NCI-H2107 treated with DMSO at 0.1 percent for 48 hours (cell line): ENCODE data around the gene SMAD3.

Source experiments
- DNase-seq: peaks from one replicate; lab custom pipeline; 2025; ENCODE audit not compliant: unreplicated experiment; lab: John Stamatoyannopoulos, UW

Gene SMAD3

DNA sequence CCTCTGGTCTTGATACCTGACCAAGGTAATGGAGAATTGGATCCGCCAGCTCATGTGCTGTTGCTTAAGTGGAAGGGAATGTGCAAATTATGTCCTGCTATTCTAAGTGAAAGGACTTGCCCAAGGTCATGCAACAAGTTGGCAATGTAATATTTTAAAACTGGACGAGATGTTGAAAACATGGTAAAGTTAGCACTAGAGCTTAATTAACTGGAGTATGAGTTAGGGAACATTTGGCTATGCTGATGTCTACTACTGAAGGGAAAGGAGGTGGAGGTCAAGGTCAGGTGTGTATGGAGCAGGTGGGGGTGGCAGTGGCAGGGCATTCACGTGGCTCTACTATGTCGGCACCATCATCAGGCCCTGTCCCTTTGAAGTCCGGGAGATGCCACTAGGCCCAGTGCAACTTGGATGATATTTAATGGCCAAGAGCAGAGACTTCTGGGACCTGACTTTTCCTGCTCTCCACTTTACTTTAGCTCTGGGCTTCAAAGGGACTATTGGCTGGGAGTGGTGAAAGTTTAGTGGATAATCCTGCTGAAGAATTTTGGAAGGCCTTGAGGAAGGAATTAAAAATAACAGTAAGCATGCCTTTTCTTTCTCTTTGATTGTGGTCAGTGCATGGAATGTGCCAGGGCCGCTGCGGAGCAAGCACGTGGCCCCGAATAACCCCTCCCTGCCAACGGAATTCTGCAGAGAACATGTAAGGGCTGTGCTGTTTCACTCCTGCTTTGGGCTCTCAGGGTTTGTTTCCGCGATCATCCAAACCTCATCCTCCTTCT, 14.9 kb downstream of the SMAD3 start:
- no peak for DNase-seq

DNA sequence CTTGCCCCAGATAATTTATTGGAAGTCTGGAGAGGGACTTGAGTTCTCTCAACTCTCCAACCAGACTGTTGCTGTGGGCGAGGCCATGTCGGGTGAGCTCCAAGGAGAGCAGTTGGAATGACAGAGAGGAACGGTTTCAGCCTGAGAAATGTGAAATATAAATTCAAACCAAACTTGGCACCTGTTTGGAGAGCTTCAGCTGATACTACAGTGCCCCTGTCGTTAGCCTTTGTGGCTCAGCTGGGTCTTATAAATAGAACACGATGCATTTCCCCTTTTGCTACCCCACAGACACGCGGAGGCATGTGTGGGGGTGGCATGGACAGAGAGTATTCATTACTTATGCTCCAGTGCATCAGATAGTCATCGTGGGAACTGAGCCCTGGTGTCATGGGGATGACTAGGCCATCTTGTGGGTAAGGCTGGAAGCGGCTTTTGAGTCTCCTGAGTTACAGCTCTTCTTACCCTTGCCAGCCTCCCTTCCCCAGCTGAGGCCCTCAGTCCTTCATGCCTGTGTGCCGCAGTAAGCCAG, 15.6 kb downstream of the SMAD3 start:
- DNase-seq: no peak

DNA sequence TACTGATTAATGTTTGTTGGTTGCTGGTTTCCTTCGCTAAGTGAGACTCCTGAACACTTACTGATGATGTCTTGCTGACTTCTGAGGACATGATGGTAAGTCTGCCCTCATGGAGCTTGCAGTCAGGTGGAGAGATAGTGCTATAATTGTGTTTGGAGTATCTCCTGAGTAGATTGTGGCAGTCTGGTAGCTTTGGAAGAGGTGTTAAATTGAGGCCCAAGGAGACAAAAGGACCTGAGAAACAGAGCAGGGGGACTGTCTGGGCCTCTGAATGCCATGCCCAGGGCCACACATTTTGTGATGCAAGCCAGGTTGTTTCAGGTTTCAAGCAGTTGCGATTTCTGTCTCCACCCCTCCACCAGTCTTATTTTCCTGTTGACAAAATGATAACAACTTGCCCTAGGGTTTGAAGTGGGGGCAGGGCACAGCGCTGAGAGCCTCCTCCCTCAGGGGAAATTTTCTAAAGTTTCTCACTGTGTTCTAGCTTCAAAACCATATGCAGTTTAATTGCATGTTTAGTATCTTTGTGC, 16.7 kb downstream of the SMAD3 start:
- peak; percentile 8 for DNase-seq

DNA sequence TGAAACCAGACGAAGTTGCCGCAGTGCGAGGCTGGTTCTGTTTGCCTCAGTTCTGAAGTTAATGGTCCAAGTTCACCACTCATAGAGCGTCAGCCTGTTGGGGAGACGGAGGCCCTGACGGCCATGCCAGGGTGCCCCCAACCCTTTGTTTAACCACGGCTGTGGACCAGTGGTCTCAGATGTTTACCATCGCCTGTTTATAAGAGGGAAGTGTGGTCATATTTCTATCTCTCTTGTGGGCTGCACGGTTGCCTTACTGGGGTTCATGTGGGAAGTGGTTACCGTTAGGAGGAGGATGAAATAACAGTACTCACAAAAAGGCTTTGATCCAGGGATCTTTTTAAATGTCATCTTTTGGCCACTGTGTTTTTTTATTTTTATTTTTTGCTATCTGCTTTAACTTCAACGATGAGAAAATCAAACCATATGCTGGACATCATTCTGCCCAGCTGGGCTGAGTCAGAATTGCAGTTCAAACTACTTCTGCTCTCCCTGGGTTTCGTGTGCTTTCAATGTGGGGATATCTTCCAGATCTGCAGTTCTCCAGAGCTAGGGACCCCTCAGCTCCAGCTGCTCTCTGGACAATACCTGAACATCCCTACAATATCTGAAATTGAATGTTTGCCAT, 17.8 kb downstream of the SMAD3 start:
- no peak for DNase-seq

DNA sequence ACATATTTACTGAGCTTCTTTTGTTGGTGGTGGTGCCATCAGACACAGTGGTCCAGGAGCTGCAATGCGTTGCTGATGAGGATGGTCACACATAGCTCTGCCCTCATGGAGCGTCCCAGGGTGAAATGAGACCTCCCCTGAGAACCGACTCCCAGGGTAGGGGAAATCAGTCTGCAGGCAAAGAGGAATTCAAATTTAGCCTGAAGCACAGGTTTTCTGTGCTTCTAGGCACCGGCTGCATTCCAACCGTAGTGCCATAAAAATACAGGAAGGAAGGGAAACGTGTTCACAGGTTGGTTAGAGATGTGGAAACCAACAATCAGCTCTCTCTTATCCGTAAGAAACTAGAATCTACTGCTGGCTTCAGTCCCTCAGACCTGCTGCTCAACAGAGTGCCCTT, 19.2 kb downstream of the SMAD3 start:
- no peak for DNase-seq

DNA sequence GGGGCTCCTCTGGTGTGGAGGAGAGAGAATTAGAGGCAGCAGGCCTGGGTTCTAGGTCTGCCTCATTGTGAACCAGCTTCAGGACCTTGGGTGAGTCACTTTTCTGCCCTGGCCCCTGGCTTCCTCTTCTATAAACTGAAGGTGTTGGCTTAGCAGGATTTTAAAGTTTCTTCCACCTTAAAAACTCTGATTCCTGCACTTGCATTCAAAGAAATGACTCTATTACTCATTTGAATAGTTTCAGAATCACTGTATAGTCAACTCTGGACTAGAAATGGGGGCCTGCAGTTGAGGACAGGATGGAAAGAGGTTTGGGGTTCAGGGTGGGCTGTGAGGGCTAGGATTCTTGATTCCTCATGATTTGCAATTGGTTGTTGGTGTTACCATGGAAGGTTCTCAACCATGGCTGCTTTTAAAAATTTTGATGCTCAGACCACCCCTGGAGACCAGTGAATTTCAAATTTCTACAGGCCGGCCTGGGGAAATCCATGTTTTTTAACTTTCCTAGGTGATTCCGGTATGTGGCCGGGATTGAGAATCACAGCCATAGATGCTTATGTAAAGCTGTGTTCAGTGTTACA, 19.9 kb downstream of the SMAD3 start:
- no peak for DNase-seq

DNA sequence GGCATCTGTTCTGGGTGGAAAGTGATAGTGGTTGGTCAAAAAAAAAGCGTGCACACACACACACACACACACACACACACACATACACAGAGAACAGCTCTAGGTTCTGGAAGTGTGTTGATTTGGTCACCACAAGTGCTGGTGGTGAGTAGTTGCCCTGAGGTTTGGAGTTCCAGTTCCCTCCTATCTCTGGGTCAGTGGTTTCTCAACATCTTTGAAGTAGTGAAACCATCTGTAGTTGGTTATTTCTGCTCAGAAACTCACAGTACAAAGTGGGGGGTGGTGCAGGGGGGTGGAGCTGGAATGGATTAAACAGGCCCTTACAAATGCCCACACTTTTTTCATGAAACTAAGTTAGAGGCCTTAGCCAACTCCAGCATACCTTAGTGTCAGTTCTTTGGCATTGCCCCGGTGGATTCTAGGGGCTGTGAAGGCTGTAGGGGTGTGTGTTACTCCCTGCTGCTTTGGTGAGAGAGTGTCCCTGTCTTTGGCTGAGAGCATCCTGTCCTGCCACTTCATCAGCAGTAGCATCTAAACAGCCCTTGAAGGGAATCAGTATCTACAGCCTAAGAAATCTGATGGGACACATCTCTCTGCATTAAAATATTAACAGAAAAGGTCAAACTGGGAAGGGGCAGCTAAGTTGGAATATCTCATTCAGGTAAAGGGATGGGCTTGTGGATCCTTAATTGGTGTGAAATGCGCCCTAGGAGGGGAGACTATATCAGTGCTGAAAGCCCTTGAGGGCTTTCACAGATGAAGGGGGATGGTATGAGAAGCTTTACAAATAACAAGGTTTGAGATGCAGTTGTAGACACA, 20.6 kb downstream of the SMAD3 start:
- DNase-seq: no peak

DNA sequence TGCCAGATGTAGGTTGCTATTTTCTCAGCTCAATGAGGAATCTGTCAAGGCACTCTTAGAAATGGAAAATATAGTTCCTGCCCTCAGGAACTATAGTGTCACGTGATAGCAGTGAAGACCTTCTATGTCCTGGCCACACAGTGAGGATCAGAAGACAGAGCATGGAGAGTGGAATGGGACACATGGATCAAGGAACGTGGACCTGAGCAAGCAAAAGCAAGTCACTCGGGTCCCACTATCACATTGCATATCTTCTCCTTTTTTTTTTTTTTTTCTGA, 21.2 kb downstream of the SMAD3 start:
- DNase-seq: no peak

DNA sequence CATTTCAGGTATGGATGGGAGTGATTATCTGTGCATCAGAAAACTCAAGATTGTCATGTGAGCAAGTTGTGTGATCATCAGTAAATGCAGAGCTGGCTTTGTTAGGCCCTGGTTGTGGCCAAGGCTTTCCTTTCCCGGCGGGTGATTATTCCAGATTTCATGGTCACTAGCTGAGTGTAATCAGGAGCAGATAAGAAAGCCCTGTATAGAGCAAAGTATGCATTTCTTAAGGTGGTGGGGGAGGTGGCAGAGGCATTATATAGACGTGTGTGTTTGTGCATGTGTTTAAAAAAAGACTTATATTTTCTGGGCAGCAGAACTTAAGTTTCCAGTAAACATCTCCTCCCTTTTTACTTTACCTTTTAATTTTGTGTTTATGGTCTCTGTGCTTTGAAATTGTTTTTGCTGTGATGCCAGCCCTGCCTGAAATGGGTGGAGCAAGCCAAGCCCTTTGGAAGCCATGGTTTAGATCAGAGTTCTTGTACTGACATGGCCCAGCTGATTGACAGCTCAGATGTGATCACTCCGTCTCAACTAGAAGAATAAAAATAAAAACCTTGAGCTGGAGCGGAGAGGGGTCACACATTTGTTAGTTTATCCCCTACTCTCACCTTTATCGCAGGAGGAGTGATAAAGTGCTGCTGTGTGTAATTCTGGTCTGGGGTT, 22.2 kb downstream of the SMAD3 start:
- no peak for DNase-seq

DNA sequence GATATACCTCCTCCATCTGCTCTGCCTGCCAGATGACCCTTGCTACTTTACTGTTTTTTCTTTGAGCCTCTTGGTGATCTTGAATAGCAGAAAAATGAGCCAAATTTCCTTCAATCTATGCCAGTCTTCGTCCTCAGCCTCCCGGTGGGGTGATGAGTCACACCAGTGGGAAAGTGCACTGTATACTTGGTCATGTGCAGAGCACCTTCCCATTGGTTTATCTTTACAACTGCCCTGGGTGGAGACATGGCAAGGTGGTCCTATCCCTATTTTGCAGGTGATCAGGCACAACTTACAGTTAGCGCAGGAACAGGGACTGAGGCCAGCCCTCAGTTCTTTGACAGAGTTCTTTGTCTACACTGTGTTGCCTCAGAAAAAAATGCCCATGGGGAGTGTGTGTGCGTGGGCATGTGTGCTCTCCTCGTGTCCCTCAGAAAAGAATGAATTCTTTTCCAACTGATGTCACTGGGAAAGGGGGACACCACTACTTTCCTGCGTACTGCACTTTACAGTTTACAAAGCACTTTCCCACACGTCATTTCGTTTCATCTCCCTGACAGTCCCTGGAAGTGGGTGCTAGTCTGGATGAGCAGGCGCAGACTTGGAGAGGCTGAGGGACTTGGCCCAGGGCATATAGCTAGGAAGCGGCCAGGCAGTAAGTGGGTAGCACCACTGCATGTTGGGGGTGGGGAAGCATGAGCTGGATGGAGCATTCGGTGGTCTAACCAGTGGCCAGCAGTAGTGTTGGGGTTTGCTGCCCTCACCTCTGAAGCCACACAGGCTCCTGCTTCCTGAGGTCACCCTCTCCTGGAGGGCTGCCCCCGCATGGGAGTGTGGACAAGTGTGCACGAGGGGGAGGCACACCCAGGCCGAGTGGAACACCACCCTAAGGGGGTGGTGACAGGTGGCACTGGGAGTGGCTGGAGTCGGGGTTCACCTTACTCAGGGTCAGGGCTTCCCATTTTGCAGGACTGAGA, 24.1 kb downstream of the SMAD3 start:
- no peak for DNase-seq

DNA sequence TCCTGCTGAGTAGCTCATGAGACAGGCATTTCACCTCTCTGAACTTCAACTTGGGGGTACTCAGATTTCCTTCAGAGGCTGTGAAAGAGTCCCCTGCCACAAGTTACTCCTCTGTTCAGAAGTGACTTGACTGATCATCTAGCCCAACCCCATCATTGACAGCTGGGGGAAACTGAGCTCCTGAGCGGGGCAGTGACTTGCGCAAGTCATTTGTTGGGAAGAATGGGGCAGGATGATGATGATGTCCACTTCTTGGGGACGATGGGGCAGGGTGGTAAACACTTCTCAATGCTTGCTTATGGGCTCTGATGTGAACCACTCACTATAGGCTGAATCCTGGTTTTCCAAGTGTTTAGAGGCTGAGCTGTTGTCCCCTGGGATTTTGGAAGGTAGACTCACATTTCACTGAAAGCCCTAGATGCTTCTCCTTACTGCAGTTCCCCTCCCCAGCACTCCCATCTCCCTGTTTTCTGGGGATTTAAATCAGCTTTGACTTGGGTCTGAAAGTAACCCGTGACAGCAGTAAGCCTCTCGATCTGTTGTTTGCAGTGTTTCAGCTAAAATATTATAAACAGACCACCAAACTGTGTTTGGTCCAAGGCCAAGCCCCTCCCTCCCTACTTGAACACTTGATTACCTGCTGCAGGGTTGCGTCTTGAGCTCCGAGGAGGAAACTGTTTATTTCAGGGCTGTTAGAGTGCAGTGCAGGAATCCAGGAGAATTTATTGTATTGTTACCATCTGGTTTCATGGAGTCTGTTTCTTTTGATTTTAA, 25.1 kb downstream of the SMAD3 start:
- DNase-seq: peak; percentile 10

DNA sequence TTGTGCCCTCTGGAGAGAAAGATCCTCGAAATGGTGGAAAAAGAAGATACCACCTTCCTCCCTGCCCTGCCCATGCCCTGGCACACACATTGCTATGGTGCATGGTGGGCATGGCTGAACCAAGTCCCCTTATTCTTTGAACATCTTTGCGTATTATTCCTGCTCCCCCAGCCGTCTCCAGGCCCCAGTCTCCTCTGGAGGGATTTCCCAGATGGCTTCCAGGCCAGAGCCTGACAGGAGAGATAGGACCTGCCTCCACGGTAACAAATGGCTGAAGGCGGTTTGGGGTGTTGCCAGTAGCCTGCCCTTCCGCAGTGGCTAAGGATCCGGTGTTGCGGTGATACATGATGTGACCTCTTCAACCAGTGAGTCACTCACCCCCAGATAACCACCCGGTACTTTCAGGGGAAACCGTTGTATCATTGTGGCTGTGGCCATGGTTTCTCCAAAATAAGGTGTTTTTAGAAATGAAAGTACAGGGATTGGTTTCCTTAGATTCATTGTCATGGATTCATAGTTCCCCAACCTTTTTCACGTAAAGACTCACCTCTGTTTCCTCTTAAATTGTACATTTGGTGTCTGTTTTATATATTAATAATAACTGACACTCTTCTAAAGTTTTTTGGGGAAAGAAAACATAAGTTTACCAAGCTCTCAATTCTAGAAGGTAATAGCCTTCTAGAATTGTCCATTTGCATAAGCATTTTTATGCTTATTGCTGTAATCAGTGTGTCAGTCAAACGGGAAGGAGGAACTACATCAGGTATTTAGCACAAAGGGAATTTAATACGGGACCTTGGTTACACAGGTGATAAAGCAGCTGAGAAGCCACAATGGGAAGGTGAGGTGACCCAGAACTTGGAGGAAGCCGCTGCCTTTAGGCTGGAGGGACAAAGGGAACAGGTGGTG, 25.9 kb downstream of the SMAD3 start:
- peak; percentile 14 for DNase-seq

DNA sequence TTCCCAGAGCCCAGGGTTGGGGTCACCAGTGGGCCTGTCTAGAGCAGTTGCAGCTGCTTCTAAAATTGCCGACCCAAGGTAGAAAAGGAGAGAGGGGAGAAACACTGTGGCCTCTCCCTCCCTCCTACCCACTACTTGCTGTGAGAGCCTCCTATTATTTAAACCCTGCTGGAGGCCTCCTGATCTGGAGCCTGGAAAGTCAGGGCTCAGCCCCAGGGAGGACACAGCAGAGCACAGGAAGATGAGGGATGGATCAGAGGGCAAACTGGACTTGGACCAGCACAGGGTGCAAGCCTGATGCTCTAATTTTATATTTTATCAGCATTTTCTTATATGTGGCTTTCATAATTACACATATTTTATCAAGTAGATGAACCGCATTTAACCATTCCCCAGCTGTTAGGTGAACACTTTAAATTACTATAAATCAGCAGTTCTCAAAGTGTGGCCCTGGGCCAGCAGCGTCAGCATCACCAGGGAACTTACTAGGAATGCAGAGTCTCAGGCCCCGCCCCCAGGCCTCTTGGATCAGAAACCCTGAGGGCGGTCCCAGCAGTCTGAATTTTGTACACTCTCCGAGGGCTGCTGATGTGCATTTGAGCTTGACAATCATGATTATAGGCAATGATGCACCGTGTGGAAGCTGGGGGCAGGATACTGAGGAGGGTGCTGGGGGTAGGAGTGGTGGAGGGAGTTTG, 26.7 kb downstream of the SMAD3 start:
- no peak for DNase-seq

DNA sequence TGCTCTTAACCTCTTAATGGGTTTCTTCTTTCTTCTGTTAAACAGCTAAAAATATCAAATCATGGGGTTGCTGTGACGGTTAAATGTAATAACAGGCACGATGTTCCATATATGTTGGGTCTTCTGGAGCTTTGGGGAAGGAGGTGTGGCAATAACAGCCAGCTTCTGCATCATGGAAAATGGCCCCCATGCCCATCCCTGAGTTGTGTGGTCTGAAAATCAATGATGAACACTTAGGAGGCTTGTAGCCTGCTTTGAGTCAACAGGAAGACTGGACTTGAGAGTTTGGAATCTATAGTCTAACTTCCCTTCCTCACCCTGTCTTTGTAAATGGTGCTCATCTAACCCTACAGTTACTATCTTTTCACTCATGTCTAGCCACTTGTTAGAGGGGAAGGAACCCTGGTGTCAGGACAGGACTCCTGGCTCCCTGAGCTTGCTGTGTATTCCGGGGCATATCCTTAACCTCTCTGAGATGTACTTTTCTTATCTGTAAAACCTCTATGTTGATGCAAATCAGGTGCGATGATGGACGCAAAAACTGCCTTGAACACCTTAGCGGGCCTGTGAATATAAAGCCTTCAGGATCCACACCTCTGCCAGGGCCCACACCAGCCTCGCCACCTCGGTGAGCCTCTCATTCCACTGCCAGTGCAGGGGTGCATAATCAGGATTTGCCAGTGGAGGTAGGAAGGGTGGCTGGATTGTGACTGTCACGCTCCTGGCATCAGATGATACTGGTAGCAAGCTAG, 27.5 kb downstream of the SMAD3 start:
- DNase-seq: no peak

DNA sequence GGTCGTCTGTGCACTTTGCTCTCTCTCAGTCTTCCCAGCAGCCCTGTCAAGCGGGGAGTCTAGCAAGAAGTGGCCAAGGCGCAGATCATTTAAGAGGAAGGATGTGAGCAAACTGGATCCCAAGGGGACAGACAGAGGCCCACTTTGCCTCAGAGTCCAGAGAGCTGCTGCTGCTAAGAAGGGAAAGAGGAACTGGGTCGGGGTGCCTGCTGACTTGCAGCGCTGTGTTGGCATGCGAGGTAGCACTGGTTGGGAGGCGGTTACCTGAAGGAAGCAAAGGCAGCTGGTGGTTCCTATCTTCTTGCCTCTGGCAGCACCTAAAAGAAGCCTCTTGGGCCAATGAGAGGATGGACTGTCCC, 28.1 kb downstream of the SMAD3 start:
- DNase-seq: no peak

DNA sequence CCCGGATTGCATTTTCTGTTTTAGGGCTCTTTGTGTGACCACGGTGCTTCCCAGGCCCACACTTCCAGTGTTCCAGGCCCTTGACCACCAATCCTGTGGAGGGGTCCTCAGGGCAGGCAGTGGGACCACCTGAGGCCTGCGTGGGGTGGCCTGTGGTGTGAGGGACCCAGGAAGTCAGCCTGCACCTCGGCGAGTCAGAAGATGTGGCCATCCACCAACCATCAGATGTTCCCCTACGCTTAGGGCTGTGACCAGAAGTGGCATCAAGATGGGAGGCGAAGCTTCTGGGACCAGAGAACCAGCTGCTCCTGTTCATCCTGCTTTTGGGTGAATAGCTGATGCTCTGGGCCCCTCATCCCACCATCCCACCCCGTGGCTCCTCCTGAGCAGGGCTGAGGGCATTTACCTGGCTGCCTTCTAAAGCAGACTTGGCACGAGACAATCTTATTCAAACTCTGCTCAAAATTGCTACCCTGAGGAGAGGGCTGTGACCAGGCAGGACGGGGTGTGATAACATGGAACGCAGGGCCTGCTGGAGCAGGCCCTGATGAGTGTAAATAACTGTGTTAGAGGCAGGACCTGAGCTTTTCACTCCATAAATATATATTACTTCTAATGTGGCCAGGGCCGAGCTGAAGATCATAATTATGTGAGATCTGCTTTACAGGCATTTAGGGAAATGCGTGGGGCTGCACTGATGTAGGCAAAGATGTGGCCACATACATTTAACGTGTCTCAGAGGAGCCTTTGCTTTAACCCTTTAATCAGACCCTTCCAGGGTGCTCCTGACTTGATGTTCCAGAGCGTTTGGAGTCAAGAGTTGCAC, 28.8 kb downstream of the SMAD3 start:
- no peak for DNase-seq
